Neural progenitor cell (in vitro differentiated cells): ENCODE data around the gene ZNF100.
A peak's percentile ranks its signal among the peaks of the same experiment; 100 is the strongest.

ENCODE experiments used
- CTCF ChIP-seq: fragments of 200-600 bp; sonication (generic); IDR thresholded peaks from 2 replicates; pipeline ENCODE4 v1.5.1; 2017; ENCODE audit warnings: antibody characterized with exemption, mild to moderate bottlenecking
- EZH2phosphoT487 ChIP-seq: fragments of 200-600 bp; sonication (generic); IDR thresholded peaks from 2 replicates; pipeline ENCODE4 v1.6.1; 2017; ENCODE audit warnings: antibody characterized with exemption

- TF ChIP-seq EZH2phosphoT487 = no peak
- peak; percentile 62 for TF ChIP-seq CTCF
These were observed 69.2 kb downstream of the ZNF100 start for GRCh38 chr19:21698215-21698614.
